BLaER1 treated with 17β-estradiol and CSF1 and Interleukin-3, amounts not matched to agents 10 nM and 100 nM (cell line): ENCODE measurements around the gene MNX1.

Experiments
- H3K27ac ChIP-seq, 11 experiments: shearing (Covaris generic); formaldehyde crosslinking; 2 replicates each; pipeline ENCODE4 v1.8.1; 2022
- H3K27me3 ChIP-seq, 11 experiments: shearing (Covaris generic); formaldehyde crosslinking; 2 replicates each; pipeline ENCODE4 v1.8.1; 2022
- H3K36me3 ChIP-seq, 11 experiments: shearing (Covaris generic); formaldehyde crosslinking; 2 replicates each; pipeline ENCODE4 v1.8.1; 2022
- H3K4me1 ChIP-seq, 10 experiments: shearing (Covaris generic); formaldehyde crosslinking; 2 replicates each; pipeline ENCODE4 v1.8.1; 2022
- H3K4me2 ChIP-seq, 11 experiments: shearing (Covaris generic); formaldehyde crosslinking; 2 replicates each; pipeline ENCODE4 v1.8.1; 2022
- H3K4me3 ChIP-seq, 10 experiments: shearing (Covaris generic); formaldehyde crosslinking; 2 replicates each; pipeline ENCODE4 v1.8.1; 2022
- H3K9ac ChIP-seq, 11 experiments: shearing (Covaris generic); formaldehyde crosslinking; 2 replicates each; pipeline ENCODE4 v1.8.1; 2022
- H3K9me3 ChIP-seq, 11 experiments: shearing (Covaris generic); formaldehyde crosslinking; replicated peaks in 1 of 11; 2 replicates each; pipeline ENCODE4 v1.8.1; 2022
- H4K20me1 ChIP-seq, 11 experiments: shearing (Covaris generic); formaldehyde crosslinking; 2 replicates each; pipeline ENCODE4 v1.8.1; 2022
- Cebpa-rat ChIP-seq, 11 experiments: shearing (Covaris generic); IDR thresholded peaks; 2 replicates each; pipeline ENCODE4 v1.8.1; 2022

Gene MNX1

DNA sequence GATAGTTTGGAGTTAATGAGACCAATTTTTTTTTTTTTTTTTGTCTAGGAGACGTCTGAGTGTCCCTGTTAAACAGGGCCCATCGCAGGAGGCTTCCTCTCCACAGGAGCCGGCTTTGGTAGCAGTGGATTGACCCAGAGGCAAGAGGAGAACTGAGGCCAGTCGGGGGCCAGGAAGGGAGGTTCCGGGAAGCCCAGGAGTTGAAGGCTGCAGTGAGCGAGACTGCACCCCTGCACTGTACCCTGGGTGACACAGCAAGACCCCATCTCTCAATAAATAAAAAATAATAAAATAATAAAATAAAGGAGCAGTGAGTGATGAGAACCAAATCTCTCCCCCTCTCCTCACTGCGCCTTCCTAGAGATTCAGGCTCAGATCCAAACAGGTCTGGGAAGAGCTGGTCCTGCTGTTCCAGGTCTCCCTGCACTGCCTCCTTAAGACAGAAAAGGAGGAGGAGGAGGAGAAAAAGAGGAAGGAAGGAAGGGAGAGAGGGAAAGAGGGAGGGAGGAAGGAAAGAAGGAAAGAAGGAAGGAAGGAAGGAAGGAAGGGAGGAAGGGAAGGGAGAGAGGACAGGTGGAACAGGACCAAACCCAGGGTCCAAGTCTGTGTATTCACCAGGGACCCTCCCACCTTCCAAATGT, 3.5 kb downstream of the MNX1 start:
- Histone ChIP-seq H3K27ac (no peak overlapping the region), H3K4me1 (peaks cover 15 to 19% (median 17%) of the 10 kb centered on the region in 10 experiments), H3K4me3 (no peak overlapping the region), H3K9ac (no peak overlapping the region), H4K20me1 (peaks cover 0 to 96% (median 88%) of the 10 kb centered on the region in 11 experiments; a peak in 18 of 22 replicates), H3K4me2 (no peak overlapping the region), H3K27me3 (peaks cover 100% of the 10 kb centered on the region in 11 experiments), H3K9me3 (peaks cover 9 to 66% (median 21%) of the 10 kb centered on the region in 11 experiments; a peak in 19 of 22 replicates), H3K36me3 (no peaks in the 10 kb centered on the region)
- TF ChIP-seq Cebpa-rat (IDR thresholded peaks at IDR 0.05) = no peak

DNA sequence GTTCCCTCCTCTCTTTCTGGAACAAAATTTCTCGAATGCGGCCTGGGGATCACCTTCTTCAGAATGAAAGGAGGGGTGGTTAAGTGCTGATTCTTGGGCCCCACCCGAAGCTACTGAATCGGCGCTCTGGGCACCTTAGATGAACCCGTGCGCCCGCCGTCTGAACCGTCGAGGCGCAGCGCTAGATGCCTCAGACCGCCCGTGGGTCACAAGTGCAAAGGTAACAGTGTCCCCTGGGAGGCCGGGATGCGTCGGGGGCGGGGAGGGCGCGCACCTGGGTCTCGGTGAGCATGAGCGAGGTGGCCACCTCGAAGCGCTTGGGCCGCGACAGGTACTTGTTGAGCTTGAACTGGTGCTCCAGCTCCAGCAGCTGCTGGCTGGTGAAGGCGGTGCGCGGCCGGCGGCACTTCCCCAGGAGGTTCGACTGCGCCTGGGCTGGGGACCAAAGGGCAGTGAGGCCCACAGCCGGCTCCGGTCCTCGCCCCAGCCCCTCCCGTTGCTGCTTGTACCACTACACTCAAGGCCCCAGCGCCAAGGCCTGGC, 4.2 kb downstream of the MNX1 start:
- Histone ChIP-seq H3K9me3 (peaks cover 9 to 66% (median 21%) of the 10 kb centered on the region in 11 experiments; a peak in 19 of 22 replicates), H3K4me1 (peaks cover 11 to 14% (median 13%) of the 10 kb centered on the region in 10 experiments), H3K36me3 (no peaks in the 10 kb centered on the region), H3K27me3 (peaks cover 100% of the 10 kb centered on the region in 11 experiments), H4K20me1 (peaks cover 0 to 94% (median 81%) of the 10 kb centered on the region in 11 experiments; a peak in 18 of 22 replicates), H3K4me3 (no peak overlapping the region), H3K27ac (no peak overlapping the region), H3K4me2 (no peak overlapping the region), H3K9ac (no peak overlapping the region)
- no peak for TF ChIP-seq Cebpa-rat (IDR thresholded peaks at IDR 0.05)

DNA sequence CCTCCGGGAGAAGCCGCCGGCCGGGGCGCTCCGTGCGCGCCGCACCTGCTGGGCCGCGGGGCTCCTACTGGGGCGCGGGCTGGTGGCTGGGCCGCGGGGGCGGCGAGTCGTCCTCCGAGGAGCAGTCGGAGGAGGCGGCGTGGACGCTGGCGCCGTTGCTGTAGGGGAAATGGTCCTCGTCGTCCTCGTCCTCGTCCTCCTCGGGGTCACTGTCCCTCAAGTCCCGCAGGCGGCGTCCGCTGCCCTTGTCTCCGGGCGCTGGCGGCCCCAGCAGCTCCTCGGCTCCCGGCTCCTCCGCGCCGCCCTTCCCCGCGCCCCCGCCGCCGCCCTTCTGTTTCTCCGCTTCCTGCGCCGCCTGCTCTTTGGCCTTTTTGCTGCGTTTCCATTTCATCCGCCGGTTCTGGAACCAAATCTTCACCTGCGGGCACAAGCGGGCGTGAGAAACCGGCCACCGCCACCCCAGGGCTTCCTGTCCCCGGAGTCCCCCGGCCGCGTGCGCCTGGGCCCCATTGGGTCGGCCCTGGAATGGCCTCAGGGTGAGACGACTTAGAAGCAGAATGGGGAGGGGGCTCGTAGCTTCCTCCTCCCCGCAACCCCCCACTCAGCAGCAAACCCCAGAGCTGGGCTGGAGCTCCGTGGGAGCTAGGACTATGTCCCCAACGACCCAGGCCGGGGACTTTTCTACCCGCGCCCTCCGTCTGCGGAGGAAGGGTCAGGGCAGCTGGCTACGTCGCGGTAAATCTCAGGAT, 4.8 kb downstream of the MNX1 start:
- Histone ChIP-seq H3K4me2 (no peak overlapping the region), H3K27me3 (peaks cover 100% of the 10 kb centered on the region in 11 experiments), H4K20me1 (peaks cover 0 to 94% (median 81%) of the 10 kb centered on the region in 11 experiments; a peak in 18 of 22 replicates), H3K36me3 (no peaks in the 10 kb centered on the region), H3K27ac (no peak overlapping the region), H3K4me3 (no peak overlapping the region), H3K9ac (no peak overlapping the region), H3K4me1 (peaks cover 4 to 8% (median 6%) of the 10 kb centered on the region in 10 experiments; a peak in 16 of 20 replicates), H3K9me3 (peaks cover 9 to 59% (median 22%) of the 10 kb centered on the region in 11 experiments; a peak in 19 of 22 replicates)
- no peak for TF ChIP-seq Cebpa-rat (IDR thresholded peaks at IDR 0.05)

DNA sequence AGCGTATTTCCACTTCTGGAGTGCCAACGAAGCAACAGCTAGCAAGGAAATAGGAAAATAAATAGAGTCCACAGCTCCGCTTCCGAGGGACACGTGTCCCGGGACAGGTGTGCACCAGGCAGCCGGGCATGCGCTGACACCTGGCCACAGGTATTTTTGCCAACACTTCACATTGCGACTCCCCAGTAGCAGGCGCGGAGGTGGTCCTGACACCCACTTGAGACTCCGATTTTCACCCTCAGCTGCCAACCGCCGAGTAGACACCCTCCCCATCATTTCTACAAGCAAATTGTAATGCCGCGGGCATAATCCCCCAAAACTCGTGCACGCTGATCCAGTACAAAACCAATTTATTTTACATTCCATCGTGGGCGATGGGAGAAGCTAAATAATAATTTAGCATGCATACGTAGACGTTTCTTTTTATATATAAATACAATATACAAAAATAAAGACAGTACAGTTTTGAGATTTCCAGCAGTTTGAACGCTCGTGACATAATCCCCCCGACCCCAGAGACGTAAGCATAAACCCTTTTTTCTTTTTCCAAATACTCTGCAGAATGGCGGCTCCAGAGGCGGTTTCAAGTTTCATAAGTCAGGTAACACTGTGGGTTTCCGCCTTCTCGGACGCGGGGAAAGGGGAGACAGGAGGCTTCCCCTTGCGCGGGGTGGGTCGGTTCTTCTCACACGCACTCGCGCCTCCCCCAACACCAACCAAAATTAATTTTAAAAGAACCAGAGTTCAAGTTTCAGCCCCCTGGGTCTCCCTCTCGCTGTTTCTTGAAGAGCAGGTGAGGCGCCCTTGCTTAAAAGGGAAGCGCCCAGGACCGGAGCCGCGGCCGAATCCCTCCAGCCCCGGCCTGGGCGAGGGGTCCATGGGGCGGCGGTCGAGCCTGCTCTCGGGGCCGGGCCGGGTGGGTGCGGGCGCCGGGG, 5.7 kb downstream of the MNX1 start:
- Histone ChIP-seq H3K27me3 (peaks cover 100% of the 10 kb centered on the region in 11 experiments), H3K4me2 (no peak overlapping the region), H4K20me1 (peaks cover 0 to 89% (median 74%) of the 10 kb centered on the region in 11 experiments; a peak in 17 of 22 replicates), H3K4me1 (peaks cover 0 to 4% (median 3%) of the 10 kb centered on the region in 10 experiments; a peak in 4 of 20 replicates), H3K9ac (no peak overlapping the region), H3K4me3 (no peak overlapping the region), H3K27ac (no peak overlapping the region), H3K36me3 (no peaks in the 10 kb centered on the region), H3K9me3 (peaks cover 9 to 53% (median 18%) of the 10 kb centered on the region in 11 experiments; a peak in 18 of 22 replicates)
- TF ChIP-seq Cebpa-rat (IDR thresholded peaks at IDR 0.05) = no peak

DNA sequence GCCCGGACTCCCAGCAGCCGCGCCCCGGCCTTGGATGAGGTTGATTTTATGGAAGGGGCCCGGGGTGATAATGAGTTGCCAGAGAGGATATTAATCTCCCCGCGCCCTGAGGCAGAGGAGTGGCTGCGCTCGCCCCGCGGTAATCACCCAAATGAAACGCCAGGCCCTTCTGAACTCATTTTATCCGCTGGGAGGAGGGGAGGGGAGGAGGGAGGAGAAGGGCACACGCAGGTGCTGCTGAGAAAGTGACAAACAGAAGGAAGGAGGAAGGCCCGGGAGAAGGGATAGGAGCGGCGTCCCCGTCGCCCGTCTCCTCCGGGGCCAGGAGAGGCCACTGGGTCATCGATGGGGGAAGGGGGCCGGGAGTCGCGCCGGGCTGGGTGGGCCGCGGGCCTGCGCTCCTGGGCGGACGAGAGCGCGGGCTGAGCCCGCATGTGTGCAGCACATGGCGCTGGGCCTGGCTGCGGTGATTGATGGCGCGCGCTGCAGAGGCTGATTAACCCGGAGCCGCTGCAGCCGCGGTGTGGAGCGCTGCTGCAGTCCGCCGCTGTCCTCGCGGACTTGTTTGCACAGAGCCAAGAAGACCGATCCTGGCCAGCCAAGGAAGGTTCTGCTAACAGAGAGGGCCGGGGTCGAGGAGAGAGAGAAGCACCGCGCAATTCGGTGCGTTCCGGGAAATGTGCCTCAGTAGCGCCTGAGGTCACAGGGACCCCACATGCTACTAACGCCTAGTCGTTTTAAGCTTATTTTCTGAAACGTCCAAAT, 6.5 kb downstream of the MNX1 start:
- TF ChIP-seq Cebpa-rat (IDR thresholded peaks at IDR 0.05) = no peak
- H3K36me3 ChIP-seq = no peaks in the 10 kb centered on the region
- no peak overlapping the region for H3K27ac ChIP-seq
- no peak overlapping the region for H3K4me3 ChIP-seq
- peaks cover 0 to 89% (median 69%) of the 10 kb centered on the region in 11 experiments; a peak in 17 of 22 replicates for H4K20me1 ChIP-seq
- no peak overlapping the region for H3K9ac ChIP-seq
- H3K4me1 ChIP-seq = peaks cover 0 to 4% (median 3%) of the 10 kb centered on the region in 10 experiments; a peak in 4 of 20 replicates
- H3K9me3 ChIP-seq = peaks cover 9 to 45% (median 18%) of the 10 kb centered on the region in 11 experiments; a peak in 18 of 22 replicates
- H3K27me3 ChIP-seq = peaks cover 100% of the 10 kb centered on the region in 11 experiments
- H3K4me2 ChIP-seq = no peak overlapping the region

DNA sequence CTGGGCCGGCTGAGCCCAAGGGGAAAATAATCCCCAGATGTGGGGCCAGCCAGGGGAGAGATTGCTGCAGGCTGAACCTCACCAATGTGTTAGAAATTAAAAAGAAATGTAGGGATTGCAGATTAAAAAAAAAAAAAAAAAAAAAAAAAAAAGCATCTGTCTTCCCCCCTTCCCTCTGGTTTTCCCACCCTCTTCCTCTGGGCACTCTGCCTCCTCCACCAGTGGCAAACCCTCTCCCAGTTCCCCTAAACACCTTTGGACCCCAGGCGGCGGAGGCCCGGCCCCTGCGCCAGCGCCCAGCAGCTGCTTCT, 7.1 kb downstream of the MNX1 start:
- no peak overlapping the region for H3K27ac ChIP-seq
- H3K4me2 ChIP-seq = no peak overlapping the region
- H3K9me3 ChIP-seq = peaks cover 9 to 41% (median 18%) of the 10 kb centered on the region in 11 experiments; a peak in 18 of 22 replicates
- peaks cover 0 to 4% (median 3%) of the 10 kb centered on the region in 10 experiments; a peak in 4 of 20 replicates for H3K4me1 ChIP-seq
- H3K9ac ChIP-seq = no peak overlapping the region
- peaks cover 0 to 88% (median 64%) of the 10 kb centered on the region in 11 experiments; a peak in 17 of 22 replicates for H4K20me1 ChIP-seq
- no peak overlapping the region for H3K4me3 ChIP-seq
- H3K27me3 ChIP-seq = peaks cover 100% of the 10 kb centered on the region in 11 experiments
- TF ChIP-seq Cebpa-rat (IDR thresholded peaks at IDR 0.05) = no peak
- H3K36me3 ChIP-seq = no peaks in the 10 kb centered on the region

DNA sequence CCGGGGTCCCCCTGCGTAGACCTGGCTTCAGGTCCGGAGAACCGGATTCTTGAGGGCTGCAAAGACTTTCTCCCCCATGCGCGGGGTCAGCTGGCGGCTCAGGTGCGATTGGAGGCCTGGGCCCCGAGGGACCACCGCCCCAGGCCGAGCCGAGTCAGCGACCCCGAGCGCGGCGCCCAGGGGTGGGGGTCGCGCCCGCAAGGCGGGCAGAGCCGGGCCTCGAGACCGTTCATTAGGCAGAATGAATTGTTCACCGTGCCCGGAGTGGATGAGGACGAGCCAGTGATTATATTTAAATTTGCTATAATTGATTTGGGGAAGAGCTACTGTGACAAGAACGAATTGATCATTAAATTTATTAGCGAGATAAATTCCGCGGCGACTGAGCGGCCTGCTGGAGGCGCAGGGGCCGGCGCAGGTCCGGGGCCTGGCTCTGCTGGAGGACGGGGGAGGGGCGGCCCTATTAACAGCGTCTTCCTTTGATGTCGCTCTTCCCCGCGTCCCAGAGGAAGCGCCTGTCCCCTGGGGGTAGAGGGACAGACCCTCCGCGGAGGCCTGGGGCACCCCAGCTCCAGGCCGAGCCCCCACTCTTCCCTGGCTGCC, 7.5 kb downstream of the MNX1 start:
- TF ChIP-seq Cebpa-rat (IDR thresholded peaks at IDR 0.05) = no peak
- Histone ChIP-seq H3K4me1 (peaks cover 0 to 4% (median 3%) of the 10 kb centered on the region in 10 experiments; a peak in 4 of 20 replicates), H4K20me1 (peaks cover 0 to 86% (median 59%) of the 10 kb centered on the region in 11 experiments; a peak in 17 of 22 replicates), H3K4me2 (no peak overlapping the region), H3K9ac (no peak overlapping the region), H3K9me3 (peaks cover 9 to 41% (median 18%) of the 10 kb centered on the region in 11 experiments; a peak in 18 of 22 replicates), H3K36me3 (no peaks in the 10 kb centered on the region), H3K27ac (no peak overlapping the region), H3K27me3 (peaks cover 100% of the 10 kb centered on the region in 11 experiments), H3K4me3 (no peak overlapping the region)
